ENCODE data around the gene MINDY4.

Gene MINDY4

GRCh38 chr7:30776971-30777370 is 5.8 kb downstream of the MINDY4 start:
- DNase-seq = no peak

- DNase-seq = no peak
Observed at GRCh38 chr7:30778255-30779025, 7.2 kb downstream of the MINDY4 start.

- no peak for DNase-seq
Observed at GRCh38 chr7:30779574-30779973, 8.4 kb downstream of the MINDY4 start.

GRCh38 chr7:30780941-30781340 is 9.7 kb downstream of the MINDY4 start:
- no peak for DNase-seq

- no peak for DNase-seq
Observed at GRCh38 chr7:30782690-30783089, 11.5 kb downstream of the MINDY4 start.

- DNase-seq = peak in 1 of 2 experiments; percentile 25
Observed at GRCh38 chr7:30785786-30786185, 14.6 kb downstream of the MINDY4 start.

- DNase-seq = no peak
Observed at GRCh38 chr7:30787486-30787885, 16.3 kb downstream of the MINDY4 start.

- DNase-seq = no peak
Observed at GRCh38 chr7:30788640-30789333, 17.6 kb downstream of the MINDY4 start.

- DNase-seq = no peak
Observed at GRCh38 chr7:30789334-30789711, 18.1 kb downstream of the MINDY4 start.

- no peak for DNase-seq
Observed at GRCh38 chr7:30790356-30790755, 19.1 kb downstream of the MINDY4 start.

GRCh38 chr7:30791114-30791513 is 19.9 kb downstream of the MINDY4 start:
- DNase-seq = no peak

- DNase-seq = no peak
Observed at GRCh38 chr7:30795161-30795948, 24.1 kb downstream of the MINDY4 start.

- no peak for DNase-seq
Observed at GRCh38 chr7:30796105-30796869, 25.1 kb downstream of the MINDY4 start.

GRCh38 chr7:30797176-30798040 is 26.2 kb downstream of the MINDY4 start:
- no peak for DNase-seq

- DNase-seq = no peak
Observed at GRCh38 chr7:30799206-30799975, 28.2 kb downstream of the MINDY4 start.

- no peak for DNase-seq
Observed at GRCh38 chr7:30799976-30800661, 28.9 kb downstream of the MINDY4 start.

- DNase-seq = peak; percentile 62 to 69
Observed at GRCh38 chr7:30800785-30801252, 29.6 kb downstream of the MINDY4 start.

- DNase-seq = no peak
Observed at GRCh38 chr7:30802812-30803211, 31.6 kb downstream of the MINDY4 start.

GRCh38 chr7:30804078-30804661 is 33.0 kb downstream of the MINDY4 start:
- DNase-seq = no peak
